Measurements from ENCODE around the gene KRT83. TPM values are rescaled to one million over a fixed set of nuclear protein-coding genes. Genes with fewer than 3 reads are reported as not detected.

Gene KRT83
- not detected in 2 replicates for total RNA-seq

DNA sequence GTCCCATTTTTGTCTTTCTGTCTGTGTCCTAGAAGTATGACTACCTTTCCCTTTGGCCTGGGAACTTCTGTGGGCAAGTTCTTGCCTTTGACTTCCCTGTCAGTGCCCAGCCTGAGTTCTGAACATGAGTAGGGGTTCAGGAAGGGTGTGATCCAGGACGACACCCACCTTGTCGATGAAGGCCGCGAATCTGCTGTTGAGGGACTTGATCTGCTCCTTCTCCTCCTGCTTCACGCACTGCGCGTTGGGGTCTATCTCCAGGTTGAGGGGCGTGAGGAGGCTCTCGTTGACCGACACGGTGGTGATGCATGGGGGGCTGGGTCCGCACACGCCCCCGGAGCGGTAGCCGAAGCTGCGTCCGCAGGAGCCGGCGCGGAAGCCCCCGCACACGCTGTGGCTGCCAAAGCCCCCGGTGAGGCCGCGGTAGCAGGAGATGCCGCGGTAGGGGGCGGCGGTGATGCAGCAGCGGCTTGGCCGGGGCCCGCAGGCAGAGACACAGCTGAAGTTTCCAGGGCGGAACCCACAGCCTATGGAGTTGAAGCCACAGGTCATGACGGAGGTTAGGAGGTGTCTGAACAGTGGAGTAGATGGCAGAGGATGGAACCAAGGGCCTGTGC is at the start of gene KRT83:
KRT83 (minus strand) TSS at position 615 of the 617 bp plus-strand sequence; CDS start at position 552, 63 bp downstream.
- TF ChIP-seq, protein P1, sequence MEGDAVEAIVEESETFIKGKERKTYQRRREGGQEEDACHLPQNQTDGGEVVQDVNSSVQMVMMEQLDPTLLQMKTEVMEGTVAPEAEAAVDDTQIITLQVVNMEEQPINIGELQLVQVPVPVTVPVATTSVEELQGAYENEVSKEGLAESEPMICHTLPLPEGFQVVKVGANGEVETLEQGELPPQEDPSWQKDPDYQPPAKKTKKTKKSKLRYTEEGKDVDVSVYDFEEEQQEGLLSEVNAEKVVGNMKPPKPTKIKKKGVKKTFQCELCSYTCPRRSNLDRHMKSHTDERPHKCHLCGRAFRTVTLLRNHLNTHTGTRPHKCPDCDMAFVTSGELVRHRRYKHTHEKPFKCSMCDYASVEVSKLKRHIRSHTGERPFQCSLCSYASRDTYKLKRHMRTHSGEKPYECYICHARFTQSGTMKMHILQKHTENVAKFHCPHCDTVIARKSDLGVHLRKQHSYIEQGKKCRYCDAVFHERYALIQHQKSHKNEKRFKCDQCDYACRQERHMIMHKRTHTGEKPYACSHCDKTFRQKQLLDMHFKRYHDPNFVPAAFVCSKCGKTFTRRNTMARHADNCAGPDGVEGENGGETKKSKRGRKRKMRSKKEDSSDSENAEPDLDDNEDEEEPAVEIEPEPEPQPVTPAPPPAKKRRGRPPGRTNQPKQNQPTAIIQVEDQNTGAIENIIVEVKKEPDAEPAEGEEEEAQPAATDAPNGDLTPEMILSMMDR (IDR thresholded peaks at IDR 0.05; ENCODE audit: insufficient read depth, low read depth, low read length): no peak
- H3K4me3 ChIP-seq (ENCODE audit: low read depth, low read length): no peak within 1 kb of the TSS
- no peak for DNase-seq (ENCODE audit: low read depth)

DNA sequence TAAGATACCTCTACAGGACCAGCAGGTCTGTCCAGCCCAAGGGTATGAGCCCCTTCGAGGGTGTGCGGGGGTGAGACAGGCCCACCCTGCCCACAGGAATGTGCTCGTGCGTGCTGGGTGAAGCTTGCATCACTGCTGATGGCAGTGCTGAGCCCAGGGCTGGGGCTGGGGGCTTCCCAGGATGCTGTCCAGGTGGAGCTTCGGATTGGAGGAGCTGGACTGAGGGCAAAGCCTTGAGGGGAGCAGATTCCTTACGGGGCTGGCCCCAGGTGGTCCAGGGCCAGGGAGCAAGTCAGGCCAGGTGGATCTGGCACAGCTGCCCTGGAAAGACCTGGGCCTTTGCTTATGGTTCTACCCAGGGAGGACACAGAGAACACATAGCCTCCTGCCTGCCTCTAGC is 48.6 kb upstream of the KRT83 start:
- TF ChIP-seq, protein P1 (IDR thresholded peaks at IDR 0.05; ENCODE audit: insufficient read depth, low read depth, low read length): no peak
- no peak overlapping the region for H3K4me3 ChIP-seq (ENCODE audit: low read depth, low read length)
- DNase-seq (ENCODE audit: low read depth): no peak

DNA sequence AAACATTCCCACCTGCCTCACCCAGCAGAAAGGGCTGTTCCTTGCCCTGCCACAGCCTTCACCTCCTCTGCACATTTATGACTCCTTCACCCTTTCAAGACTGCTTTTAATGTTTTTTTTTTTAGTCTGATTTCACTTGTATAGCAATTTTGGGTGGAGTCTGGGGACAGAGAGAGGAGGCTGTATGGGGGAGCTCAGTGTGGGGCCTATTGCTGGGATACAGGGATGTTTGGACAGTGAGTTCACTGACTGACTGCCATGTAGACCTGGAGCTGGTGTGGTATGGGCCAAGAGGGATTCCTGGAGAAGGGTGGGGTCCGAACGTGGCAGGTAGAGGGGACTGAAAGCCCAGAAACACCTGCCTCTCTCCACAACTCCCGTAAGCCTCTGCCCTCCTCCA is 48.0 kb upstream of the KRT83 start:
- TF ChIP-seq, protein P1 (IDR thresholded peaks at IDR 0.05; ENCODE audit: insufficient read depth, low read depth, low read length): no peak
- DNase-seq (ENCODE audit: low read depth): no peak
- H3K4me3 ChIP-seq (ENCODE audit: low read depth, low read length): no peak overlapping the region

DNA sequence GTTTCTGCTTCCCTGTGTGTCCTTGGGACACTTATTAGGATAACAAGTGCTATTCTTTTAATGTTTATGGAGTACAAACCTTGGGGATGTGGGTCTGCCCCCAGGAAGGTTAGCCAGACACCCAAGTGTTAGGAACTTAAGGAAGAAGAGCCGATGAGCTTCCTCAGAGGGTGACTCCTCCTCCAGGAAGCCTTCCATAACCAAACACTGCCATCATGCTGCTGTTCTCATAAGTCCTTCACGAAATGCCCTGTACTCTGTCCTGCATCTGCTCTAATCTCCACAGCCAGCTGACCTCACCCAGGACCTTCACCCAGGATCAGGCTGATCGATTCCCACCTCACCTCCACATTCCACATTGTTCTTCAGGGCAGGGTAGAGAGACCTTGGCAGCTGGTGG is 47.3 kb upstream of the KRT83 start:
- DNase-seq (ENCODE audit: low read depth): no peak
- TF ChIP-seq, protein P1 (IDR thresholded peaks at IDR 0.05; ENCODE audit: insufficient read depth, low read depth, low read length): no peak
- no peak overlapping the region for H3K4me3 ChIP-seq (ENCODE audit: low read depth, low read length)

DNA sequence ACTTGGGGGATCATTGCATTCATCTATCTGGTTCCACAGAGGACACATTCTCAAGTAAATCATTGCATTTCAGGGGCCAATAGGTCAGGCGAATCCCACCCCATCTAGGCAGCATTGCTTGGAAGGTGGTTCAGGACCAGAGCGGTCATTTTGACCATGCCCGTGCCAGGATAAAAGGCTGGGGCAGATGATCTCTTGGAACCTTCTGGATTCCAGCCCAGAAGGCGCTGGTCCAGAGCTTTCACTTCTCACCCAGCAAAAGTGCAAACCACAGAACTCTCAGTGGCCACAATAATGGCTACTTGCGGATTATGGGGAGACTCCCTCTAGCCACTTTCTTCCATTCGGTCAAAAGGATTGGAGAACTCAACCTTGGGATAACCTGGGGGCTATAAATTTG is 46.7 kb upstream of the KRT83 start:
- TF ChIP-seq, protein P1 (IDR thresholded peaks at IDR 0.05; ENCODE audit: insufficient read depth, low read depth, low read length): no peak
- H3K4me3 ChIP-seq (ENCODE audit: low read depth, low read length): no peak overlapping the region
- DNase-seq (ENCODE audit: low read depth): no peak

DNA sequence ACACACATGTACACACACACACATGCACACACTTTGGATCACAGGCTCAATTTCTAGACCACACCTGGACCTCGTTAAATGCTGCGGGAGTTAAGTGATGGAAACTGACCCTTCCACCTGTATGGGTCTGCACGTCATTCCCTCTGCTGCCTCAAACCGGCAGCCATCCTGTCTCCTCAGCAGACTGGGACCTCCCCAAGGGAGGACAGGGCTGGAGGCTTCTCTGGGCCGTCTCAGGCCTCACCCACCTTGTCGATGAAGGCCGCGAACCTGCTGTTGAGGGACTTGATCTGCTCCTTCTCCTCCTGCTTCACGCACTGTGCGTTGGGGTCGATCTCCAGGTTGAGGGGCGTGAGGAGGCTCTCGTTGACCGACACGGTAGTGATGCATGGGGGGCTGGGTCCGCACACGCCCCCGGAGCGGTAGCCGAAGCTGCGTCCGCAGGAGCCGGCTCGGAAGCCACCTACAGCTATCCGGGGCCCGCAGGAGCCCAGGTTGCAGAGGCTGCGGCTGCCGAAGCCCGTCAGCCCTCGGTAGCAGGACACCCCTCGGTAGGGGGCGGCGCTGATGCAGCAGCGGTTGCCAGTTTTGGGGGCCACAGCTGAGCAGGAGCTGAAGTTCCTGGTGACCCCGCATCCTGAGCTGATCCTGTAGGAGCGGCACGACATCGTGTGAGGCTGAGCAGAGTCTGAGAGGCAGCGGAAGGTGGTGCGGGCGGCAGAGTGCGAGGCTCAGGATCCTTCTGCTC is 45.7 kb upstream of the KRT83 start, which contains the start of gene KRT85:
KRT85 (minus strand) TSS at position 744 of the 748 bp plus-strand sequence; CDS start at position 668, 76 bp downstream.
- no peak within 1 kb of the TSS for H3K4me3 ChIP-seq (ENCODE audit: low read depth, low read length)
- TF ChIP-seq, protein P1 (IDR thresholded peaks at IDR 0.05; ENCODE audit: insufficient read depth, low read depth, low read length): no peak
- DNase-seq (ENCODE audit: low read depth): no peak

Data from fibroblast of villous mesenchyme (primary cell).